PC-9 (cell line): ENCODE data around the gene PSMD6. TPM values are rescaled to one million over a fixed set of nuclear protein-coding genes. Genes with fewer than 3 reads are reported as not detected.

Experiments used
- BruUV-seq: library from RNA; stranded (reverse); fragments of 400-500 nt; replicated peaks from 2 replicates; lab custom pipeline; 2021; lab: Mats Ljungman, UMichigan
- CTCF ChIA-PET: fragments of 300-600 bp; sonication (Branson Sonifier 250); formaldehyde crosslinking; loops from one replicate; lab custom pipeline; 2022; ENCODE audit warnings: antibody characterized with exemption; lab: Charles Lee
- POLR2A ChIA-PET: fragments of 300-600 bp; sonication (Branson Sonifier 250); formaldehyde crosslinking; loops from one replicate; lab custom pipeline; 2022; ENCODE audit warnings: antibody characterized with exemption; ENCODE audit not compliant: unreplicated experiment; lab: Charles Lee
- DNase-seq, 2 experiments: peaks; one replicate each; pipeline versions ENCODE4 v3.0.0 to v3.0.0-alpha.2; 2015 to 2022; ENCODE audit warnings: mixed read lengths in 1 of 2
- H2AFZ ChIP-seq: fragments of 200-600 bp; sonication (generic); 2 replicates; pipeline ENCODE4 v1.8.1; 2017; ENCODE audit warnings: antibody characterized with exemption
- H3F3A ChIP-seq: fragments of 200-600 bp; sonication (generic); 2 replicates; pipeline ENCODE4 v1.8.1; 2017; ENCODE audit warnings: antibody characterized with exemption, mild to moderate bottlenecking, low read depth; ENCODE audit not compliant: insufficient read depth
- H3K27ac ChIP-seq: fragments of 200-600 bp; sonication (generic); 2 replicates; pipeline ENCODE4 v1.6.1; 2016; ENCODE audit warnings: mixed run types
- H3K27me3 ChIP-seq: fragments of 200-600 bp; sonication (generic); 2 replicates; pipeline ENCODE4 v1.6.1; 2016; ENCODE audit warnings: low read depth, mixed run types; ENCODE audit not compliant: insufficient read depth
- H3K36me3 ChIP-seq: fragments of 200-600 bp; sonication (generic); 2 replicates; pipeline ENCODE4 v1.6.1; 2016; ENCODE audit warnings: low read depth, mixed run types
- H3K4me1 ChIP-seq: fragments of 200-600 bp; sonication (generic); replicated peaks from 2 replicates; pipeline ENCODE4 v1.6.1; 2016; ENCODE audit warnings: mixed run types; ENCODE audit not compliant: insufficient read depth
- H3K4me2 ChIP-seq: fragments of 200-600 bp; sonication (generic); 2 replicates; pipeline ENCODE4 v1.6.1; 2017; ENCODE audit warnings: mixed run types
- H3K4me3 ChIP-seq: fragments of 200-600 bp; sonication (generic); 2 replicates; pipeline ENCODE4 v1.6.1; 2016; ENCODE audit warnings: mixed run types
- H3K79me2 ChIP-seq: fragments of 200-600 bp; sonication (generic); 2 replicates; pipeline ENCODE4 v1.6.1; 2017; ENCODE audit warnings: low read depth, mixed run types
- H3K9me2 ChIP-seq: fragments of 200-600 bp; sonication (generic); 2 replicates; pipeline ENCODE4 v1.8.1; 2017; ENCODE audit warnings: mild to moderate bottlenecking; ENCODE audit not compliant: insufficient read depth
- H3K9me3 ChIP-seq: fragments of 200-600 bp; sonication (generic); 2 replicates; pipeline ENCODE4 v1.8.1; 2016; ENCODE audit warnings: low read depth; ENCODE audit not compliant: insufficient read depth
- H4K20me1 ChIP-seq: fragments of 200-600 bp; sonication (generic); 2 replicates; pipeline ENCODE4 v1.8.1; 2017; ENCODE audit not compliant: insufficient read depth
- CTCF ChIP-seq: fragments of 200-600 bp; sonication (generic); conservative IDR thresholded peaks from 2 replicates; pipeline ENCODE4 v1.6.1; 2017; ENCODE audit warnings: mixed run types, antibody characterized with exemption, mild to moderate bottlenecking, moderate library complexity
- EZH2 ChIP-seq: fragments of 200-600 bp; sonication (generic); IDR thresholded peaks from 2 replicates; pipeline ENCODE4 v1.8.0; 2017; ENCODE audit warnings: antibody characterized with exemption, low read depth
- intact Hi-C: fragments of 100-400 bp; cut with micrococcal nuclease; formaldehyde crosslinking; loops from one replicate; pipeline ENCODE4 v1.10.0; 2022; ENCODE audit not compliant: unreplicated experiment
- total RNA-seq: library from RNA; stranded (reverse); gene quantifications from 2 replicates; pipeline ENCODE4 v1.2.3, GENCODE V29; 2021

Gene PSMD6
- total RNA-seq, 1 experiment from 2014 or later, result 68.8 TPM

- TF ChIP-seq EZH2 (no peak), CTCF (no peak)
- no peaks in the 10 kb centered on the region for H3K79me2 ChIP-seq
- BruUV-seq, result no TSS peak
- no peak for DNase-seq
- no peaks in the 10 kb centered on the region for H3K27me3 ChIP-seq
- no peak overlapping the region for H3K4me2 ChIP-seq
- H3K4me3 ChIP-seq, result no peak overlapping the region
- ChIA-PET POLR2A (no interaction called here), CTCF (no interaction called here)
- H2AFZ ChIP-seq, result no peak overlapping the region
- H3K27ac ChIP-seq, result no peak overlapping the region
- H3K36me3 ChIP-seq, result no peaks in the 10 kb centered on the region
- H3F3A ChIP-seq, result no peaks in the 10 kb centered on the region; the same call in 1 of the 2 replicates
- H4K20me1 ChIP-seq, result no peaks in the 10 kb centered on the region
- H3K9me2 ChIP-seq, result no peaks in the 10 kb centered on the region
- intact Hi-C loops, result no loop called here
- H3K4me1 ChIP-seq, result no peaks in the 10 kb centered on the region
- no peaks in the 10 kb centered on the region for H3K9me3 ChIP-seq
Measured at GRCh38 chr3:64048631-64049061, 25.4 kb upstream of the PSMD6 start.

DNA sequence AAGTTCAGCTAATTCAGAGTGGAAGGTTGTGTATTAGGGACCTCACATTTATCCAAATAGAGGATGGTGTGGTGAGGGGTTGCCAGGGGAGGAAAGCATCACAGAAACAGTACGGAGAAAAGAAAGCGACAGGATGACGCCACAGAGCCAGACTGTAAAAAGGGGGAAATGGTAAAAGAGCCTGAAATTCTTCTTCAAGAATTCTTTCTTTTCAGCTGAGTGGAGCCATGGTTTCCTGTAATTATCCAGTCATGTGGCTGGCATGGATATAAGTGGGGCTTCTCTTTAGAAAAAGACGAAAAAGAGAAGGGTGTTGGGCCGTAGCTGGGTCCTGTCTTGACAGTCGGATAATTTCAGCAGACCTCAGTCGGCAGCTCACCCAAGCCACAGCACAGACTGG is 24.5 kb upstream of the PSMD6 start:
- Histone ChIP-seq H3K4me3 (no peak overlapping the region), H3K4me1 (no peaks in the 10 kb centered on the region), H3K27ac (no peak overlapping the region), H3K9me2 (no peaks in the 10 kb centered on the region), H3K36me3 (no peaks in the 10 kb centered on the region), H3K79me2 (no peaks in the 10 kb centered on the region), H3K9me3 (no peaks in the 10 kb centered on the region), H3K27me3 (no peaks in the 10 kb centered on the region), H3F3A (no peaks in the 10 kb centered on the region; the same call in 1 of the 2 replicates), H4K20me1 (no peaks in the 10 kb centered on the region), H3K4me2 (no peak overlapping the region), H2AFZ (no peak overlapping the region)
- no peak for TF ChIP-seq EZH2
- no peak for DNase-seq
- POLR2A ChIA-PET, result no interaction called here
- no TSS peak for BruUV-seq
- intact Hi-C loops, result no loop called here
- CTCF ChIA-PET, result no interaction called here

- Histone ChIP-seq H3K9me3 (no peaks in the 10 kb centered on the region), H2AFZ (no peak overlapping the region), H4K20me1 (no peaks in the 10 kb centered on the region), H3K4me2 (no peak overlapping the region), H3K4me3 (no peak overlapping the region), H3K4me1 (no peaks in the 10 kb centered on the region), H3K79me2 (no peaks in the 10 kb centered on the region), H3K27ac (no peak overlapping the region), H3F3A (no peaks in the 10 kb centered on the region; the same call in 1 of the 2 replicates), H3K36me3 (no peaks in the 10 kb centered on the region), H3K27me3 (no peaks in the 10 kb centered on the region), H3K9me2 (no peaks in the 10 kb centered on the region)
- BruUV-seq, result no TSS peak
- CTCF ChIA-PET, result no interaction called here
- intact Hi-C loops, result no loop called here
- DNase-seq, result no peak
- POLR2A ChIA-PET, result no interaction called here
- TF ChIP-seq CTCF (no peak), EZH2 (no peak)
Measured at GRCh38 chr3:64046996-64047594, 23.8 kb upstream of the PSMD6 start.

DNA sequence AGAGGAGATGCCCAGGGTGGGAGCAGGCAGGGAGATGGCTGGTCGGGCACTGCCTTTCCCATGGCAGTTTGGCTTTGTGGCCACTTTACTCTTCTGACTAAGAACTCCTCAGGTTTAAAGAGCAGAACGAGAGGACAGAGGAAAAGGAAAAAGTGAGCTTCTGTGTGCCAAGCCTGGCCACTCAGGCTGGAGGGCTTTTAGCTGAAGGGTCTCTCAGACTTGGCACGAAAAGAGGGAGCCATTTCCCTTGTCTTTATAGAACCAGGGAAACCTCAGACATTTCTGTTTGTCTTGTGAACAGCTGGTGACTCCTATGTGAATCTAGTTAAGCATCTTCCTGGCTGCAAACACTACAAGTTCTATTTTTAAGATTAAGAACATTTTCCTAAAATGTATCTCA is 23.3 kb upstream of the PSMD6 start:
- Histone ChIP-seq H3K27me3 (no peaks in the 10 kb centered on the region), H3K79me2 (no peaks in the 10 kb centered on the region), H3K27ac (no peak overlapping the region), H3F3A (no peaks in the 10 kb centered on the region; the same call in 1 of the 2 replicates), H3K9me3 (no peaks in the 10 kb centered on the region), H3K36me3 (no peaks in the 10 kb centered on the region), H4K20me1 (no peaks in the 10 kb centered on the region), H3K4me2 (no peak overlapping the region), H2AFZ (no peak overlapping the region), H3K4me3 (no peak overlapping the region), H3K4me1 (no peaks in the 10 kb centered on the region), H3K9me2 (no peaks in the 10 kb centered on the region)
- no peak for DNase-seq
- ChIA-PET POLR2A (no interaction called here), CTCF (no interaction called here)
- BruUV-seq, result no TSS peak
- intact Hi-C loops, result no loop called here
- TF ChIP-seq CTCF (no peak), EZH2 (no peak)
